IMR-90 (cell line): ENCODE results near the gene NEO1. TPM values are rescaled to one million over a fixed set of nuclear protein-coding genes. Genes with fewer than 3 reads are reported as not detected.

Source experiments
- ATAC-seq: fragments of 200-7000 bp; cut with Tn5 transposase; 2 replicates; pipeline ENCODE4 v1.9.1; 2020; ENCODE audit warnings: low read depth, mild to moderate bottlenecking, moderate library complexity
- BruUV-seq: library from RNA; stranded (reverse); fragments of 400-500 nt; replicated peaks from 2 replicates; lab custom pipeline; 2021; lab: Mats Ljungman, UMichigan
- CTCF ChIA-PET: fragments of 300-600 bp; formaldehyde crosslinking; extraction: SDS; loops from one replicate; lab custom pipeline; 2021; ENCODE audit warnings: antibody characterized with exemption; lab: Yijun Ruan, JAX
- POLR2A ChIA-PET: fragments of 300-600 bp; sonication (Branson Sonifier 250); formaldehyde crosslinking; loops from one replicate; lab custom pipeline; 2022; ENCODE audit warnings: antibody characterized with exemption; ENCODE audit not compliant: unreplicated experiment; lab: Charles Lee
- DNase-seq: peaks from one replicate; pipeline ENCODE4 v3.0.0; 2013
- H2AFZ ChIP-seq: replicated peaks from 2 replicates; pipeline ENCODE3; 2013; ENCODE audit warnings: low read length, mild to moderate bottlenecking; ENCODE audit not compliant: poor library complexity
- H2AK5ac ChIP-seq: 2 replicates; pipeline ENCODE4 v1.6.1; 2013; ENCODE audit warnings: low read depth, low read length, inconsistent platforms
- H2AK9ac ChIP-seq: replicated peaks from 2 replicates; pipeline ENCODE3; 2013; ENCODE audit warnings: mild to moderate bottlenecking, low read depth, low read length, moderate library complexity; ENCODE audit not compliant: poor library complexity
- H2BK120ac ChIP-seq: 2 replicates; pipeline ENCODE4 v1.6.1; 2013; ENCODE audit warnings: low read depth, low read length, inconsistent platforms
- H2BK15ac ChIP-seq: 3 replicates; pipeline ENCODE4 v1.6.1; 2013; ENCODE audit warnings: low read depth, low read length, inconsistent platforms
- H2BK20ac ChIP-seq: 2 replicates; pipeline ENCODE4 v1.6.1; 2013; ENCODE audit warnings: low read depth, mild to moderate bottlenecking, inconsistent platforms, low read length, moderate library complexity
- H2BK5ac ChIP-seq: 2 replicates; pipeline ENCODE4 v1.6.1; 2013; ENCODE audit warnings: mild to moderate bottlenecking, low read depth, low read length, inconsistent platforms; ENCODE audit not compliant: poor library complexity, severe bottlenecking
- H3K14ac ChIP-seq: replicated peaks from 2 replicates; pipeline ENCODE4 v1.6.1; 2013; ENCODE audit warnings: low read depth, low read length, inconsistent platforms
- H3K18ac ChIP-seq: 2 replicates; pipeline ENCODE4 v1.6.1; 2013; ENCODE audit warnings: low read depth, low read length, control low read depth
- H3K23ac ChIP-seq: 2 replicates; pipeline ENCODE4 v1.6.1; 2013; ENCODE audit warnings: low read depth, low read length, inconsistent platforms
- H3K27ac ChIP-seq: 2 replicates; pipeline ENCODE4 v1.5.1; 2013; ENCODE audit warnings: mild to moderate bottlenecking, control low read depth, low read length; ENCODE audit not compliant: insufficient read depth
- H3K27me3 ChIP-seq: 2 replicates; pipeline ENCODE4 v1.6.1; 2013; ENCODE audit warnings: low read length; ENCODE audit not compliant: control insufficient read depth, insufficient read depth
- H3K36me3 ChIP-seq: 2 replicates; pipeline ENCODE4 v1.6.1; 2013; ENCODE audit warnings: low read length, mixed read lengths; ENCODE audit not compliant: control insufficient read depth, insufficient read depth
- H3K4ac ChIP-seq: 2 replicates; pipeline ENCODE4 v1.6.1; 2013; ENCODE audit warnings: low read depth, low read length, inconsistent platforms
- H3K4me1 ChIP-seq: 2 replicates; pipeline ENCODE4 v1.6.1; 2013; ENCODE audit warnings: low read length, mixed read lengths; ENCODE audit not compliant: control insufficient read depth, insufficient read depth
- H3K4me2 ChIP-seq: 2 replicates; pipeline ENCODE4 v1.6.1; 2013; ENCODE audit warnings: low read depth, mild to moderate bottlenecking, control low read depth, low read length, moderate library complexity
- H3K4me3 ChIP-seq: 2 replicates; pipeline ENCODE4 v1.5.1; 2013; ENCODE audit warnings: low read depth, mild to moderate bottlenecking, control low read depth, low read length, moderate library complexity; ENCODE audit not compliant: insufficient read depth
- H3K56ac ChIP-seq: 2 replicates; pipeline ENCODE4 v1.6.1; 2013; ENCODE audit warnings: low read length, inconsistent platforms; ENCODE audit not compliant: insufficient read depth; ENCODE audit errors: extremely low read depth
- H3K79me1 ChIP-seq, 2 experiments: 2 replicates each; pipeline ENCODE4 v1.6.1; 2013; ENCODE audit warnings: low read length in 2 of 2, inconsistent platforms in 1 of 2, low read depth in 1 of 2
- H3K9ac ChIP-seq: 2 replicates; pipeline ENCODE4 v1.6.1; 2013; ENCODE audit warnings: low read depth, low read length, control low read depth
- H3K9me1 ChIP-seq: 2 replicates; pipeline ENCODE4 v1.6.1; 2013; ENCODE audit warnings: low read length, inconsistent platforms; ENCODE audit not compliant: insufficient read depth
- H3K9me3 ChIP-seq: 2 replicates; pipeline ENCODE4 v1.6.1; 2013; ENCODE audit warnings: low read length; ENCODE audit not compliant: control insufficient read depth, insufficient read depth
- H4K20me1 ChIP-seq: 2 replicates; pipeline ENCODE4 v1.6.1; 2013; ENCODE audit warnings: low read length, inconsistent platforms; ENCODE audit not compliant: insufficient read depth
- H4K5ac ChIP-seq: 2 replicates; pipeline ENCODE4 v1.6.1; 2013; ENCODE audit warnings: mild to moderate bottlenecking, low read depth, low read length, control low read depth
- H4K8ac ChIP-seq, 2 experiments: 2 replicates each; pipeline ENCODE4 v1.6.1; 2013; ENCODE audit warnings: low read depth in 2 of 2, low read length in 2 of 2, control low read depth in 1 of 2, inconsistent platforms in 1 of 2
- H4K91ac ChIP-seq: 2 replicates; pipeline ENCODE4 v1.6.1; 2013; ENCODE audit warnings: low read depth, low read length, inconsistent platforms; ENCODE audit not compliant: insufficient read depth
- BHLHE40 ChIP-seq: fragments of 150-350 bp; IDR thresholded peaks from 2 replicates; pipeline ENCODE4 v1.6.1; 2016; ENCODE audit warnings: mild to moderate bottlenecking, low read depth, low read length
- FOS ChIP-seq: fragments of 150-350 bp; IDR thresholded peaks from 2 replicates; pipeline ENCODE4 v1.6.1; 2016; ENCODE audit warnings: low read depth, low read length
- WGBS, 2 experiments: methylation state at CpG; one replicate each; pipeline versions ENCODE4 v1.1.5 to v1.1.7; 2013; ENCODE audit warnings: missing lambda C conversion rate in 2 of 2; ENCODE audit not compliant: insufficient read length in 1 of 2; ENCODE audit errors: extremely low coverage in 2 of 2; 5-methylcytosine and 5-hydroxymethylcytosine counted together
- dilution Hi-C: fragments of 300-500 bp; cut with HindIII; formaldehyde crosslinking; loops from one replicate; pipeline ENCODE4 v1.14.3; 2018; ENCODE audit warnings: low sequenced_read_pairs; ENCODE audit not compliant: unreplicated experiment
- in situ Hi-C: fragments of 300-500 bp; cut with MboI; formaldehyde crosslinking; loops from 3 replicates; pipeline ENCODE4 v1.14.3; 2019; ENCODE audit warnings: low sequenced_read_pairs, inconsistent platforms, mixed read lengths
- intact Hi-C: fragments of 100-400 bp; cut with micrococcal nuclease; formaldehyde crosslinking; loops from 2 replicates; pipeline ENCODE4 v1.10.0; 2022
- polyA plus RNA-seq, 3 experiments: library from polyadenylated mRNA; depleted of rRNA; stranded (reverse); fragments of >200 nt; gene quantifications; 2 replicates each; pipeline ENCODE4 v1.2.3, GENCODE V29; 2012; ENCODE audit warnings: low replicate concordance in 1 of 3
- total RNA-seq: library from RNA; depleted of rRNA; stranded (reverse); fragments of >200 nt; gene quantifications from 2 replicates; pipeline ENCODE4 v1.2.3, GENCODE V29; 2012

Gene NEO1
- total and polyA plus RNA-seq, 2 of the 4 experiments (the other 2 are of a cell fraction) = 16.3 to 18.5 TPM

DNA sequence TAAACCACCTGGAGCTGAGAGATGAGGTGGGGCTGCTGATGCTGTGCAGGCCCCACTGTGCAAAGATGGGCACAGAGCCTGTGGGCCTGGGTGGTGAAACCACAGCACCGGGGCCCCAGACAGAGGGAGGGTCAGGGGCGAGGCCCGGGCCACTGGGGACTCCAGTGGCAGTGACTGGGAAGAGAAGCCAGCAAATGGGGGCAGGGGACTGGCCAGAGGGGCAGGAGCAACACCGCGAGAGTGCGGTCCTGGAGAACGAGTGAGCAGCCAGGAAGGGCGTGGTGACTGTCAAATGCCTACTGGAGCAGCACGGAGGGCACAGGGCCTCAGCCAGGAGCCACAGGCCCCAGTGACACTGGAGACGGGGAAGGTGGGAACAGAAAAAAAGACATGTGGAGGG lies 276.7 kb downstream of the NEO1 start:
- no TSS peak for BruUV-seq
- CTCF ChIA-PET = no interaction called here

More for the DNA sequence above, 276.7 kb downstream of the NEO1 start:
- no peak for TF ChIP-seq BHLHE40
- no peak for TF ChIP-seq FOS
- Histone ChIP-seq H2BK5ac (no peak overlapping the region), H3K27me3 (peaks cover 36% of the 10 kb centered on the region; the same call in 1 of the 2 replicates), H4K20me1 (no peaks in the 10 kb centered on the region), H3K9me3 (no peaks in the 10 kb centered on the region), H4K91ac (no peak overlapping the region), H2AFZ (no peak overlapping the region), H2AK5ac (no peak overlapping the region), H3K4me1 (no peaks in the 10 kb centered on the region), H3K4ac (no peak overlapping the region), H3K79me1 (no peaks in the 10 kb centered on the region), H4K8ac (no peak overlapping the region), H3K27ac (no peak overlapping the region), H2BK20ac (no peak overlapping the region), H3K36me3 (no peaks in the 10 kb centered on the region), H2BK15ac (no peak overlapping the region), H4K5ac (no peak overlapping the region), H3K56ac (no peak overlapping the region), H3K4me3 (no peak overlapping the region), H3K14ac (no peak overlapping the region), H3K4me2 (no peak overlapping the region), H2BK120ac (no peak overlapping the region), H3K23ac (no peak overlapping the region), H3K9ac (no peak overlapping the region), H2AK9ac (no peak overlapping the region), H3K9me1 (no peaks in the 10 kb centered on the region; the same call in 1 of the 2 replicates), H3K18ac (no peak overlapping the region)
- no peak for DNase-seq
- intact Hi-C loops (no loop called here), dilution Hi-C loops (no loop called here), in situ Hi-C loops (no loop called here)
- POLR2A ChIA-PET = no interaction called here
- 65% methylated on average over 2 of the region's 10 CpGs; no CpG with 5 or more reads in 1 of the 2 experiments for WGBS, 2 experiments
- no peak for ATAC-seq
